Hepatocyte (in vitro differentiated cells): ENCODE measurements around the gene LRMDA. TPM values are rescaled to one million over a fixed set of nuclear protein-coding genes. Genes with fewer than 3 reads are reported as not detected.

Experiments
- DNase-seq: peaks from one replicate; pipeline ENCODE4 v3.0.0-alpha.2; 2016; ENCODE audit warnings: low spot score
- H2AFZ ChIP-seq: fragments of 200-600 bp; sonication (generic); 2 replicates; pipeline ENCODE4 v1.6.0; 2016; ENCODE audit warnings: antibody characterized with exemption, mild to moderate bottlenecking
- H3K27ac ChIP-seq: fragments of 200-600 bp; sonication (generic); 2 replicates; pipeline ENCODE4 v1.5.1; 2016; ENCODE audit warnings: mild to moderate bottlenecking
- H3K27me3 ChIP-seq: fragments of 200-600 bp; sonication (generic); 2 replicates; pipeline ENCODE4 v1.6.1; 2016
- H3K36me3 ChIP-seq: fragments of 200-600 bp; sonication (generic); replicated peaks from 2 replicates; pipeline ENCODE4 v1.5.1; 2016; ENCODE audit warnings: low read depth; ENCODE audit not compliant: insufficient read depth
- H3K4me1 ChIP-seq: fragments of 200-600 bp; sonication (generic); 2 replicates; pipeline ENCODE4 v1.5.1; 2016; ENCODE audit warnings: mild to moderate bottlenecking, moderate library complexity; ENCODE audit not compliant: insufficient read depth
- H3K4me2 ChIP-seq: fragments of 200-600 bp; sonication (generic); 2 replicates; pipeline ENCODE4 v1.6.0; 2016
- H3K4me3 ChIP-seq: fragments of 200-600 bp; sonication (generic); 2 replicates; pipeline ENCODE4 v1.5.1; 2016; ENCODE audit warnings: mild to moderate bottlenecking
- H3K79me2 ChIP-seq: fragments of 200-600 bp; sonication (generic); 2 replicates; pipeline ENCODE4 v1.6.0; 2017; ENCODE audit warnings: mild to moderate bottlenecking
- H3K9me2 ChIP-seq: fragments of 200-600 bp; sonication (generic); replicated peaks from 2 replicates; pipeline ENCODE4 v1.6.0; 2017; ENCODE audit warnings: mild to moderate bottlenecking; ENCODE audit not compliant: insufficient read depth
- H3K9me3 ChIP-seq: fragments of 200-600 bp; sonication (generic); 2 replicates; pipeline ENCODE4 v1.5.1; 2016; ENCODE audit warnings: low read depth, mild to moderate bottlenecking
- H4K20me1 ChIP-seq: fragments of 200-600 bp; sonication (generic); 2 replicates; pipeline ENCODE4 v1.6.0; 2016; ENCODE audit warnings: mild to moderate bottlenecking; ENCODE audit not compliant: insufficient read depth, poor library complexity, severe bottlenecking
- EZH2 ChIP-seq: fragments of 200-600 bp; sonication (generic); IDR thresholded peaks from 2 replicates; pipeline ENCODE4 v1.6.1; 2016; ENCODE audit warnings: antibody characterized with exemption, mild to moderate bottlenecking, borderline replicate concordance
- EZH2phosphoT487 ChIP-seq: fragments of 200-600 bp; sonication (generic); IDR thresholded peaks from one replicate; pipeline ENCODE4 v1.6.1; 2018; ENCODE audit warnings: antibody characterized with exemption, mild to moderate bottlenecking, low read depth, moderate library complexity; ENCODE audit not compliant: unreplicated experiment, severe bottlenecking
- WGBS: methylation state at CpG from one replicate; pipeline ENCODE4 v1.1.6; 2016; ENCODE audit warnings: low lambda C conversion rate; ENCODE audit errors: missing lambda C conversion rate; 5-methylcytosine and 5-hydroxymethylcytosine counted together
- polyA plus RNA-seq: library from polyadenylated mRNA; unstranded; fragments of >200 nt; fragmentation: Nextera tagmentation; extraction: Ambion mirVana; gene quantifications from 2 replicates; pipeline ENCODE4 v1.2.1, GENCODE V29; 2016
- total RNA-seq: library from RNA; depleted of rRNA; stranded (reverse); fragments of >200 nt; gene quantifications from 2 replicates; pipeline ENCODE4 v1.2.3, GENCODE V29; 2014
- TF ChIP-seq, protein P1 (sequence below): fragments of 200-600 bp; sonication (generic); IDR thresholded peaks from 2 replicates; pipeline ENCODE4 v1.5.1; 2016; ENCODE audit warnings: antibody characterized with exemption, mild to moderate bottlenecking; ENCODE audit not compliant: poor library complexity

The LRMDA gene
- total and polyA plus RNA-seq, 2 experiments from 2014 or later = 5.6 to 15.7 TPM

DNA sequence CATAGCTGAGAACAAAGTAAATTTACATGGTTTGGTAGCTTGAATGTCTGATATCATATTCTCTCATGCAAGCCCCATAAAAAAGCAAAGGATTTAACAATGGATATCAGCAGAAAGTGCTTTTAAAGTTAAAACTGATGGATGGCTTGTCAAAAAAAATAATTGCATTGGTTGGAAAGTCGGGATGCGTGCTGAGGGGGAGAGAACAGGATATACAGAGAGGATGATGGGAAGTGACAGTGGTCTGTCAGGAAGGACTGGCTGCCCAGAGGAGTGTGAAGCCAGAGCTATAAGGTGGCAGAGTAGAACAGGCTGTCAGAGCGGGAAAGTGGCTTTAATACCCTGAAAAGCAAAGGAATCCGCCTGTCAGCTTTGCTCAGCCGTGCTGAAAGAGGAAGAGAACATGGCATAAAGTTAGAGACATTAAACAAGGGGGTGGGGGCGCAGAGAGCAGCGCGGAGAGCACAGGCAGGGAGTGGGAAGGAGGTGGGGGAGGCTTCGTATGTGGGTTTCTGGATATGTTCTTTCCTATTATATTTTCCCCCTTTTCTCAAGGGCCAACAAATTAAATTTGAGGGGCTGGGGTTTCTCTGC is 493.0 kb downstream of the LRMDA start:
- Histone ChIP-seq H2AFZ (no peak overlapping the region), H3K4me1 (no peaks in the 10 kb centered on the region), H3K27ac (no peak overlapping the region), H3K36me3 (no peaks in the 10 kb centered on the region), H3K4me3 (no peak overlapping the region), H3K9me3 (no peaks in the 10 kb centered on the region), H3K79me2 (no peaks in the 10 kb centered on the region), H3K4me2 (no peak overlapping the region), H4K20me1 (no peaks in the 10 kb centered on the region), H3K27me3 (no peaks in the 10 kb centered on the region), H3K9me2 (no peaks in the 10 kb centered on the region)
- no peak for DNase-seq
- TF ChIP-seq EZH2phosphoT487 = no peak
- no peak for TF ChIP-seq EZH2
- TF ChIP-seq, protein P1, sequence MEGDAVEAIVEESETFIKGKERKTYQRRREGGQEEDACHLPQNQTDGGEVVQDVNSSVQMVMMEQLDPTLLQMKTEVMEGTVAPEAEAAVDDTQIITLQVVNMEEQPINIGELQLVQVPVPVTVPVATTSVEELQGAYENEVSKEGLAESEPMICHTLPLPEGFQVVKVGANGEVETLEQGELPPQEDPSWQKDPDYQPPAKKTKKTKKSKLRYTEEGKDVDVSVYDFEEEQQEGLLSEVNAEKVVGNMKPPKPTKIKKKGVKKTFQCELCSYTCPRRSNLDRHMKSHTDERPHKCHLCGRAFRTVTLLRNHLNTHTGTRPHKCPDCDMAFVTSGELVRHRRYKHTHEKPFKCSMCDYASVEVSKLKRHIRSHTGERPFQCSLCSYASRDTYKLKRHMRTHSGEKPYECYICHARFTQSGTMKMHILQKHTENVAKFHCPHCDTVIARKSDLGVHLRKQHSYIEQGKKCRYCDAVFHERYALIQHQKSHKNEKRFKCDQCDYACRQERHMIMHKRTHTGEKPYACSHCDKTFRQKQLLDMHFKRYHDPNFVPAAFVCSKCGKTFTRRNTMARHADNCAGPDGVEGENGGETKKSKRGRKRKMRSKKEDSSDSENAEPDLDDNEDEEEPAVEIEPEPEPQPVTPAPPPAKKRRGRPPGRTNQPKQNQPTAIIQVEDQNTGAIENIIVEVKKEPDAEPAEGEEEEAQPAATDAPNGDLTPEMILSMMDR = no peak
- WGBS = 75% methylated on average over 9 of the region's 9 CpGs

DNA sequence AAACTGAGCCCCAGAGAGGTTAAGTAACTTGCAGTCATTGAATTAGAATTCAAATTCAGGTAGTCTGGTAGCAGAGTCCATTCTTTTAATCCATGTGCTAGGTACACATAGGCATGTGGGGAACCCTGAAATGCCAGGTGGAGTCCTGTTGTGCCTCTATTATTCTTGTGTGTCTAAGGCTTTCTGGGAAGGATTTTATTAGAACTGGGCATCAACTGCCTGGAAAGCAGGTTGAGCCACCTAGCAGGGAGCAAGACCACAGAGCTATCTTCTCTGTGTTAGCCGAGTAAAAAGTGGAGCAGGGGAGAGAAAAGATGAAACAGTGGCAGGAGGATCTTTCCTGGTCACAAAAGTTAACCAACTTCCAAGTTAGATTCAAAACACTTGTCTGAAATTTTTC is 494.6 kb downstream of the LRMDA start:
- H3K4me1 ChIP-seq = no peaks in the 10 kb centered on the region
- H3K27me3 ChIP-seq = no peaks in the 10 kb centered on the region
- no peaks in the 10 kb centered on the region for H3K9me2 ChIP-seq
- H3K4me3 ChIP-seq = no peak overlapping the region
- H4K20me1 ChIP-seq = no peaks in the 10 kb centered on the region
- H2AFZ ChIP-seq = no peak overlapping the region
- no peaks in the 10 kb centered on the region for H3K9me3 ChIP-seq
- H3K4me2 ChIP-seq = no peak overlapping the region
- TF ChIP-seq EZH2phosphoT487 (no peak), EZH2 (no peak)
- TF ChIP-seq, protein P1 = no peak
- WGBS = 88% methylated on average over 1 of the region's 1 CpG
- no peak for DNase-seq
- H3K79me2 ChIP-seq = no peaks in the 10 kb centered on the region
- H3K27ac ChIP-seq = no peak overlapping the region
- H3K36me3 ChIP-seq = no peaks in the 10 kb centered on the region

DNA sequence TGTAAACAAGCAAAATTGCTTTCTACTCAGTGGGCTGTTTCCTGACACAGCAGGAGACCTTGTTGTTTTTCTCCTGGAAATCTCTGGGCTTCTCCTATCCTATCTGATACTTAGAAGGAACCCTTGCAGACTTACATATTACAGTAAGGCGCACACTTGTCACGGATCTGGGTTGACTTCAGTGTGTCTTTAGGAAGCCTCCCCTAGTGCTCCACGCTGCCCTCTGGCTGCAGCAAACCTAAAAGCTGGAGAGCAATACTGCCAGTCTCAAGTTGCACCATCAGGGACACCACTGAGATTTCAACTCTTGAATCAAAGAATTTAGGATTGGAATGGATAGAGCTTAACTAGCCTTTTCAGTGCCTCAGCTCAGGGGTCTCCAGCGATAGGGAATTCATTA is 495.3 kb downstream of the LRMDA start:
- DNase-seq = no peak
- H3K9me3 ChIP-seq = no peaks in the 10 kb centered on the region

More for the DNA sequence above, 495.3 kb downstream of the LRMDA start:
- no peak overlapping the region for H2AFZ ChIP-seq
- H3K27me3 ChIP-seq = no peaks in the 10 kb centered on the region
- 87% methylated on average over 4 of the region's 4 CpGs for WGBS
- H3K4me2 ChIP-seq = no peak overlapping the region
- H3K9me2 ChIP-seq = no peaks in the 10 kb centered on the region
- no peak overlapping the region for H3K27ac ChIP-seq
- no peaks in the 10 kb centered on the region for H3K4me1 ChIP-seq
- no peaks in the 10 kb centered on the region for H3K36me3 ChIP-seq
- no peaks in the 10 kb centered on the region for H3K79me2 ChIP-seq
- H3K4me3 ChIP-seq = no peak overlapping the region
- no peaks in the 10 kb centered on the region for H4K20me1 ChIP-seq
- TF ChIP-seq, protein P1 = no peak
- TF ChIP-seq EZH2 (no peak), EZH2phosphoT487 (no peak)
